Hippocampal formation (tissue), 2 donors: ENCODE results near the gene TSEN2.
"Not testable (repeated sequence)": the region's sequence is repeated elsewhere in the genome, so short reads cannot be mapped to it uniquely, and the experiment has no call there.

Experiments used
- DNase-seq, 2 donors: peaks; one replicate each; lab custom pipeline; 2025; lab: John Stamatoyannopoulos, UW

Gene TSEN2

GRCh38 chr3:12452361-12453330 is 31.6 kb upstream of the TSEN2 start:
- no peak for DNase-seq

DNA sequence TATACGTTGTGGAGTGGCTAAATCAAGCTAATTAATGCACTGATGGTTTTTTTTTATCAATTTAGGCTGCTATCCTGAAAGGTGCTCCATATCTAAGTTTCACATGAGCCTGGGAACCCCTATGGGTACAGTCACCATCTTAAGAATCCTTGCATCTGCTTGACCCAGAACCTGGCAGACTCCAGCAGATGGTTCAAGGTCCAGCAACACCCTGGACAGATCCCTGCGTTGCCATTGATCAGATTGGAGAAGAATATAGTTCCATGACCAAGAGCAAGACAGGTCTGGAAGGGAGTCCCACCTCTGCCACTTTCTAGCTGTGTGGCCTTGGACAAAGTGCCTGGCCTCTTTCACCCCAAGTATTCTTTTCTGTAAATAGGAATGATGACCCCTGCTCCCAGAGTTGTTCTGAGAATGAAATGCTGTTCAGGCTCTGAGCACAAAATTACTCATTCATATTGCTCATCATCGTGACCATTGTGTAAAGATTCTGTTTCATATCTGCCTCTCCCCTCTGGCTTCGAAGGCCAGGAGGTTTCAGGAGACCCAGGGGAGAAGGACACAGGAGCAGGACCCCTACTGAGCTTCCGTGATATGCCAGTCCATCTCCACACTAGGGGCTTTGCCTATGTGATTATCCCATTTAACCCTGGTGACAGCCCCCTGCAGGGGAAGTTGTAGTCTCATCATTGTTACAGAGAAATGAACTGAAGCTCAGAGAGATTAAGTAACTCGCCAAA is 30.0 kb upstream of the TSEN2 start:
- DNase-seq = no peak

DNA sequence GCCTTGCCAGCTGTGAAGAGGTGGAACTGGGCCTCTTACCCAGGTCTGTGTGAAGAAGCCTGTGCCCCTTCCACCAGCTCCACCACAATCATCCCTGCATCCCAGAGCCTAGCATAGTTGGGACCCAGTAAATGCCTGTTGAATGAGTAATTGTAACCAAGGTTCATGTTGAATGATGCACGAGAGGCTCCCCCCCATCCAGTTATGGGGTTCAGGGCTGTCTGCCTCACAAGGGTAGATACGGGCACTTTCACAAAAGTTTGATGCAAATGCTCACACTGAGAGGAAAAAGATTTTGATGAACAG is 29.5 kb upstream of the TSEN2 start:
- no peak for DNase-seq

DNA sequence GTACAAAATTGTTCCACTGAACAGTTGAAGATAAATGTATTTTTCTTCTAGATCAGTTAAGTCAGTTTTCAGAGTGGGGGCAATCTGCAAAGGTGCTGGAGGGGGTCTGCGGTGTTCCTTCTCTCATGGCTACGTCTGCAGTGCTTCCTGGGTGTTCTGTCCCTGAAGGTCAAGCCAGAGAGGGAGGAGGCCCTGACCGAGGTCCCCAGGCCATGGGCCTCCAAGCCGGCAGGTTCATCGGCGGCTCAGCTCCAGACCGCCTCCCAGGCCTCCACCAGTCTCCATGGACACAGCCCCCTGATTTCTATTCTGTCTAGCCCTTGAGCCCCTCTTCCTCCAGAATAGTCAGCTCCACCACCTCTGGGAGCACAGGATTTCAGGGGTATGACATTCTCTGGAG is 28.5 kb upstream of the TSEN2 start:
- no peak for DNase-seq

GRCh38 chr3:12456441-12456840 is 27.8 kb upstream of the TSEN2 start:
- DNase-seq = no peak

- DNase-seq = not testable (repeated sequence)
Observed at GRCh38 chr3:12457380-12457779, 26.9 kb upstream of the TSEN2 start.

DNA sequence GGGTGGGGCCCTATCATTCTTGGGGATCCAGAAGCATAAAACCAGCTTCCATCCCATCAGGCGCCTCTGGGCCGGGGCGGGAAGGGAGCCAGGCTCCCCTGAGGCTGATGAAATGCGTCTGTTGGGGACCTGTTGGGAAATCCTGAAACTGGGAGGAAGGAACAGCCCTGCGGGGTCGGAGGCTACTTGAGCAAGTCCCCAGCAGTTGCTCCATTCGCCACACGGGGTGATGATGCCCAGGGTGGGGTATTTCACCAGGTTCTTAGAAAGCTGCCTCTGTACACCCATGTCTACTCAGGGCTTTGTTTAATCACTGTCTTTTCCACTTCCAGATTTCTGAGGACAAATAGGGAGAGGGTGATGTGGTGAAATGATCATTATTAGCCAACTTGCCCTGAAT is 25.4 kb upstream of the TSEN2 start:
- DNase-seq = no peak

- DNase-seq = no peak
Observed at GRCh38 chr3:12460127-12460526, 24.2 kb upstream of the TSEN2 start.

- DNase-seq = no peak
Observed at GRCh38 chr3:12461097-12461649, 23.1 kb upstream of the TSEN2 start.

- no peak for DNase-seq
Observed at GRCh38 chr3:12462159-12462947, 21.9 kb upstream of the TSEN2 start.

- no peak for DNase-seq
Observed at GRCh38 chr3:12463686-12464085, 20.6 kb upstream of the TSEN2 start.

DNA sequence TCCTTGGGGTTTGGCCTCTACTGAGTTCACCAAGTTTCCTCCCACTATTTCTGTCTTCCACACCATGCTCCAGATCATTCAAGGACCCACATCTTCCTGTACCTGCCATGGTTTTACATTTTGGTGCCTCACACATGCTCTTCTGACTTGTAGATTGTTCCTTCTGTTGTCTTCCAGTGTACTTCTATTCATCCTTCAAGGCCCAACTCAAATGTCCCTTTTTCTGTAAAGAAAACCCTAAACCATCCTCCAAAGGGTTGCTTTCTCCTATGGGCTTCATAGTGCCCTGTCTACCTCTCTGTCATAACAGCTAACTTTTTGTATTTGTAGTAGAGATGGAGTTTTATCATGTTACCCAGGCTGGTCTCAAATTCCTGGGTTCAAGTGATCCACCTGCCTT is 20.1 kb upstream of the TSEN2 start:
- no peak for DNase-seq

- DNase-seq = no peak
Observed at GRCh38 chr3:12465151-12465835, 19.0 kb upstream of the TSEN2 start.

DNA sequence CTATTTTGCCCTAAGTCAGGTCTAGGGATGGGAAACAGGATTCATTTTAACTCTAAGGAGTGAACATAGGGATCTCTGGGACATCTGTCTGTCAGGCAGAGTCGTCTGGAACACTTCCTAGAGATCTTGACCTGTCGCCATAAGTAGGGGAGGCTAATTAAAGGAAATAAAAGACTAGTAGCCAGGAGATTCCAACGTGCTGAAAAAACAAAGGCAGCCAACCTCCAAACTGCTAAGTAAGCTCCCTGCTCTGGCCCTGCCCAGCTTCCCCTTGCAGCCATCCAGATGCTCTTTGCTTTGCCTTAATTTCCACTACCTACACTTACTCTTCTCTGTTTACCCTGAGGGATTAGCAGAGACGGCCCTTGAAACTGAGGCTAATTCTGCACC is 18.4 kb upstream of the TSEN2 start:
- DNase-seq = no peak

DNA sequence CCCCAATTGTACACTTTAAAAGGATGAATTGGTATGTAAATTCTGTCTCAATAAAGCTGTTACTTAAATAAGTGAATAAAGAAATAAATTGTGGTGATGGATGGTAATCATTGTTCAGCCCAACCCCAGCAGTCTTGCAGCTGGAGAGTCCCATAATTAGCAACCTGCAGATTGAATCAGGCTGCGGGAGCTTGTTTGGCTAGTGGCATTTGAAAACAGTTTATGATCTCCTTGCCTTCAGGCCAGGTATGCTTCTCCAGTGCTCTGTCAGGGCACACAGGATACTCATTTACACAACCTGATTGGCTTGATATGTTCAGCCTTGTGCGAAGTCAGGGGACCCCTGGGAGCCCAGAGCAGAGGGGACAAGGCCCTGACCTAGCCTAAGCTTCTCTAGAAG is 16.5 kb upstream of the TSEN2 start:
- no peak for DNase-seq

GRCh38 chr3:12468276-12468675 is 16.0 kb upstream of the TSEN2 start:
- no peak for DNase-seq

DNA sequence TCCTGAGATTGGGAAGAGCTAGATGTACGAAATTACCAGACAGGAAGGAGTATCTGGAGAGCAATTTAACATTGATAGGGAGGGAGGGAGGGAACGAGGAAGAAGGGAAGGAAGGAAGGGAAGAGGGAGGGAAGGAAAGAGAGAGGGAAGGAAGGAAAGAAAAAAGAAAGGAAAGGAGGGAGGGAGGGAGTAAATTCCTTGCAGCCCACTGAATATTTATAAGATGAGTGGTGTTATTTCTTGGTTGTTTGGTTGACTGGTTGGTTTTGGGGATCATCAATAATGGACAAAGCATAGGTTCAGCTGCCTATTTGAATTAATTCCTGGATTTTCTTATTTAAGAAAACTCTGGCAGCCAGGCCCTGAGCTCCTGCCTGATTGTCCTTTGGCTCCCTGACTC is 15.5 kb upstream of the TSEN2 start:
- DNase-seq = no peak

- DNase-seq = not testable (repeated sequence)
Observed at GRCh38 chr3:12469222-12469621, 15.1 kb upstream of the TSEN2 start.

DNA sequence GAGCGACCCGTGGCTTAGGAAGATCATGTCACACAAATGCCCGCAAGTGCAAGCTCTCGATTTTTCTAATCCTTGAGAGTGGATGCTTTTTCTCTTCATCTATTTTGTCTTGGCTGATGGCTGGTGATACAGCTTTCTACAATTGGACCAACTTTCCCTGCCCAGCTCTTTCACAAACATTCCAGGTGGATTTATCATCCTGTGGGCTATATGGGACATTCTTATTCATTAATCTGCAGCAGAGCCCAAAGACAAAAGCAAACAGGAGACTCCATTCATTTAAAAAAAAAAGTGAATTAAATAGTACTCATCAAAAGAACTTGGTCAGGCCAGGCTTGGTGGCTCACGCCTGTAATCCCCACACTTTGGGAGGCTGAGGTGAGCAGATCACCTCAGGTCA is 14.2 kb upstream of the TSEN2 start:
- DNase-seq = no peak

GRCh38 chr3:12470680-12471079 is 13.6 kb upstream of the TSEN2 start:
- no peak for DNase-seq

DNA sequence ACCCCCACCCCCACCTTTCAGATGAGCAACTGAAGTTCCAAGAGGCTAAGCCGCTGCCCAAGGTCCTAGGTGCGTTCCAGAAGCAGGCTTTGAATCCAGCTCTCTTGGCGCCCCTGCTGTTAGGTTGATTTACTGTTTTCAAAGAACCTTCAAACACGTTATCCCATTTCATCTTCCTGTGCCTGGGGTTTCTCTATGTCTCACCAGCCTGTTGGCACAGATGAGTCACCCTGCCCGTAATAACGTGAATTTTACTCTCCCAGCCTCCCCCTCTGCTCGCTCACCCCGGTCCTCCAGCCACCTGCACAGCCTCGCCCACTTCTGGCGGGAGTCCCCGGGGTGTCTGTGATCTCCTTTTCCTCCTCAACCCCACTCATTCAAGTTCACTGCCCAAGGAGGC is 13.0 kb upstream of the TSEN2 start:
- no peak for DNase-seq
